Measurements from ENCODE around the gene FOXL3.

- TF ChIP-seq CTCF (IDR thresholded peaks at IDR 0.05) (no peak), POLR2A (IDR thresholded peaks at IDR 0.05) (no peak)
Measured at GRCh38 chr7:255038-255435, 34.9 kb upstream of the FOXL3 start.
